ENCODE data around the gene PPP5C. TPM values are rescaled to one million over a fixed set of nuclear protein-coding genes. Genes with fewer than 3 reads are reported as not detected.

PPP5C gene
- total and polyA plus RNA-seq, 4 donors: 19.0 to 50.5 (median 28.3) TPM

- no peak for TF ChIP-seq ZBTB33 (IDR thresholded peaks at IDR 0.05)
- TF ChIP-seq NR2F2 (IDR thresholded peaks at IDR 0.05): no peak
- TF ChIP-seq TAF1 (conservative IDR thresholded peaks at IDR 0.05): no peak
- TF ChIP-seq MAX (IDR thresholded peaks at IDR 0.05): no peak
- no peak for TF ChIP-seq FOXA2 (IDR thresholded peaks at IDR 0.05)
These were observed 43.4 kb downstream of the PPP5C start (continued) for GRCh38 chr19:46390121-46390858.

GRCh38 chr19:46390866-46391265 is 44.0 kb downstream of the PPP5C start:
- H3K27ac ChIP-seq (ENCODE audit: low read depth in 1 of 2, low read length in 2 of 2): no peak overlapping the region
- H3K4me1 ChIP-seq (ENCODE audit: control insufficient read depth in 4 of 4, insufficient read depth in 4 of 4, low read length in 3 of 4): peaks cover 0 to 5% (median 3%) of the 10 kb centered on the region in 4 donors
- DNase-seq (ENCODE audit: low spot score): no peak
- no peak overlapping the region for H3K9ac ChIP-seq (ENCODE audit: low read depth in 1 of 2, low read length in 2 of 2)
- peaks cover 0 to 43% (median 19%) of the 10 kb centered on the region in 4 donors for H3K36me3 ChIP-seq (ENCODE audit: control insufficient read depth in 4 of 4, insufficient read depth in 3 of 4, low read depth in 1 of 4, low read length in 3 of 4)
- TF ChIP-seq GABPA (IDR thresholded peaks at IDR 0.05 in 1 of 2, conservative IDR thresholded peaks at IDR 0.05 in 1 of 2): no peak
- no peak for TF ChIP-seq RXRA (IDR thresholded peaks at IDR 0.05)
- no peak for TF ChIP-seq ATF3 (IDR thresholded peaks at IDR 0.05)
- no peak for TF ChIP-seq JUND (IDR thresholded peaks at IDR 0.05)
- no peak for TF ChIP-seq EGR1 (IDR thresholded peaks at IDR 0.05; ENCODE audit: low read depth in 2 of 2)
- H3K9me3 ChIP-seq (ENCODE audit: control insufficient read depth in 4 of 4, low read length in 3 of 4): no peaks in the 10 kb centered on the region
- 95% methylated on average over 18 of the region's 18 CpGs for WGBS
- no peaks in the 10 kb centered on the region for H3K27me3 ChIP-seq (ENCODE audit: control insufficient read depth in 4 of 4, insufficient read depth in 4 of 4, low read length in 3 of 4)
- no peak overlapping the region for H3K4me3 ChIP-seq (ENCODE audit: low read depth in 1 of 3, low read length in 3 of 3)

GRCh38 chr19:46391296-46392251 is 44.7 kb downstream of the PPP5C start:
- DNase-seq (ENCODE audit: low spot score): no peak
- no peak for TF ChIP-seq CTCF (IDR thresholded peaks at IDR 0.05; ENCODE audit: low read depth, low read length, missing input control)
- WGBS: 94% methylated on average over 33 of the region's 33 CpGs

More at GRCh38 chr19:46391296-46392251, 44.7 kb downstream of the PPP5C start:
- Histone ChIP-seq H3K4me3 (ENCODE audit: low read depth in 1 of 3, low read length in 3 of 3) (no peak overlapping the region), H3K4me1 (ENCODE audit: control insufficient read depth in 4 of 4, insufficient read depth in 4 of 4, low read length in 3 of 4) (no peaks in the 10 kb centered on the region), H3K27ac (ENCODE audit: low read depth in 1 of 2, low read length in 2 of 2) (no peak overlapping the region), H3K9me3 (ENCODE audit: control insufficient read depth in 4 of 4, low read length in 3 of 4) (no peaks in the 10 kb centered on the region), H3K36me3 (ENCODE audit: control insufficient read depth in 4 of 4, insufficient read depth in 3 of 4, low read depth in 1 of 4, low read length in 3 of 4) (peaks cover 0 to 43% (median 19%) of the 10 kb centered on the region in 4 donors), H3K27me3 (ENCODE audit: control insufficient read depth in 4 of 4, insufficient read depth in 4 of 4, low read length in 3 of 4) (no peaks in the 10 kb centered on the region), H3K9ac (ENCODE audit: low read depth in 1 of 2, low read length in 2 of 2) (no peak overlapping the region)

All from liver (tissue), 9 donors.